H1 (cell line): ENCODE measurements around the gene TMEM54. TPM values are rescaled to one million over a fixed set of nuclear protein-coding genes. Genes with fewer than 3 reads are reported as not detected.

Experiments
- CTCF ChIA-PET: fragments of 300-600 bp; sonication (Branson Sonifier 250); formaldehyde crosslinking; loops from one replicate; lab custom pipeline; 2021; ENCODE audit not compliant: partially characterized antibody; lab: Charles Lee
- POLR2A ChIA-PET: fragments of 300-600 bp; sonication (Branson Sonifier 250); formaldehyde crosslinking; loops from one replicate; lab custom pipeline; 2021; ENCODE audit warnings: inconsistent platforms; ENCODE audit not compliant: partially characterized antibody; lab: Charles Lee
- DNase-seq, 2 experiments: peaks; one replicate each; pipeline versions ENCODE4 v3.0.0 to v3.0.0-alpha.2; 2010 to 2022; ENCODE audit warnings: low spot score in 2 of 2, low read depth in 1 of 2, mixed read lengths in 1 of 2
- FAIRE-seq: peaks from 2 replicates; lab custom pipeline; 2011; peaks lifted over from hg19 to GRCh38; lab: Jason Lieb, UNC
- H2AFZ ChIP-seq: 2 replicates; pipeline ENCODE4 v1.8.1; 2012; ENCODE audit warnings: low read length, inconsistent platforms
- H2AK5ac ChIP-seq: 2 replicates; pipeline ENCODE4 v1.6.1; 2013; ENCODE audit warnings: low read depth, low read length
- H2BK120ac ChIP-seq: replicated peaks from 2 replicates; pipeline ENCODE3; 2013; ENCODE audit warnings: low read depth, low read length, inconsistent platforms
- H2BK12ac ChIP-seq: 2 replicates; pipeline ENCODE4 v1.6.1; 2013; ENCODE audit warnings: low read depth, low read length
- H2BK15ac ChIP-seq: 2 replicates; pipeline ENCODE4 v1.6.1; 2013; ENCODE audit warnings: low read length
- H2BK20ac ChIP-seq: 2 replicates; pipeline ENCODE4 v1.6.1; 2013; ENCODE audit warnings: low read length
- H2BK5ac ChIP-seq: 2 replicates; pipeline ENCODE4 v1.6.1; 2013; ENCODE audit warnings: low read depth, low read length
- H3K14ac ChIP-seq: 2 replicates; pipeline ENCODE4 v1.6.1; 2013; ENCODE audit warnings: inconsistent platforms; ENCODE audit not compliant: insufficient read length
- H3K18ac ChIP-seq: 2 replicates; pipeline ENCODE4 v1.6.1; 2013; ENCODE audit warnings: low read length; ENCODE audit errors: extremely low read depth
- H3K23ac ChIP-seq: 2 replicates; pipeline ENCODE4 v1.6.1; 2013; ENCODE audit warnings: inconsistent platforms; ENCODE audit not compliant: insufficient read length
- H3K23me2 ChIP-seq: 2 replicates; pipeline ENCODE4 v1.6.1; 2013; ENCODE audit warnings: low read depth, low read length
- H3K27ac ChIP-seq: 2 replicates; pipeline ENCODE4 v1.6.1; 2011; ENCODE audit warnings: low read depth, low read length, inconsistent platforms
- H3K27me3 ChIP-seq, 4 experiments: replicated peaks in 1 of 4; 1 replicate in 1 of 4; 2 replicates in 3 of 4; pipeline versions ENCODE4 v1.6.1 to v1.8.1; 2011 to 2013; ENCODE audit warnings: low read length in 3 of 4, mild to moderate bottlenecking in 3 of 4, inconsistent platforms in 2 of 4, mixed read lengths in 2 of 4, moderate library complexity in 1 of 4; ENCODE audit not compliant: control insufficient read depth in 3 of 4, insufficient read depth in 3 of 4; ENCODE audit errors: extremely low read depth in 1 of 4
- H3K36me3 ChIP-seq, 4 experiments: 2 replicates each; pipeline versions ENCODE4 v1.6.1 to v1.8.1; 2011 to 2013; ENCODE audit warnings: mild to moderate bottlenecking in 4 of 4, low read length in 3 of 4, moderate library complexity in 2 of 4, control low read depth in 1 of 4, inconsistent platforms in 1 of 4; ENCODE audit not compliant: insufficient read depth in 4 of 4, control insufficient read depth in 2 of 4
- H3K4ac ChIP-seq: replicated peaks from 2 replicates; pipeline ENCODE3; 2013; ENCODE audit warnings: low read length, low read depth, mixed read lengths, inconsistent platforms; ENCODE audit not compliant: insufficient read length
- H3K4me1 ChIP-seq, 4 experiments: replicated peaks in 1 of 4; 1 replicate in 1 of 4; 2 replicates in 3 of 4; pipeline versions ENCODE4 v1.6.1 to v1.8.1; 2011 to 2013; ENCODE audit warnings: low read length in 3 of 4, inconsistent platforms in 2 of 4, mixed read lengths in 1 of 4; ENCODE audit not compliant: insufficient read depth in 4 of 4, control insufficient read depth in 3 of 4
- H3K4me2 ChIP-seq, 2 experiments: 2 replicates each; pipeline versions ENCODE4 v1.6.1 to v1.8.1; 2011 to 2013; ENCODE audit warnings: low read depth in 2 of 2, low read length in 2 of 2, control low read depth in 1 of 2, inconsistent platforms in 1 of 2, mild to moderate bottlenecking in 1 of 2; ENCODE audit not compliant: insufficient read depth in 1 of 2
- H3K4me3 ChIP-seq, 4 experiments: fragments of 200-600, 300-600 bp in 1 of 4; sonication (generic), shearing (Covaris generic), sonication (Bioruptor Twin) in 1 of 4; 2 replicates each; pipeline versions ENCODE4 v1.5.1 to v1.8.1; 2011 to 2016; ENCODE audit warnings: low read length in 4 of 4, low read depth in 3 of 4, control low read depth in 2 of 4, inconsistent platforms in 2 of 4, mild to moderate bottlenecking in 2 of 4, mixed read lengths in 1 of 4, moderate library complexity in 1 of 4; ENCODE audit not compliant: insufficient read depth in 2 of 4; ENCODE audit errors: extremely low read depth in 1 of 4
- H3K56ac ChIP-seq: replicated peaks from 2 replicates; pipeline ENCODE3; 2013; ENCODE audit warnings: low read depth, mild to moderate bottlenecking, mixed read lengths, low read length, inconsistent platforms; ENCODE audit not compliant: insufficient read length
- H3K79me1 ChIP-seq: 2 replicates; pipeline ENCODE4 v1.6.1; 2013; ENCODE audit warnings: low read depth, low read length, control low read depth
- H3K79me2 ChIP-seq, 2 experiments: 2 replicates each; pipeline versions ENCODE4 v1.6.1 to v1.8.1; 2012 to 2013; ENCODE audit warnings: low read length in 2 of 2, mild to moderate bottlenecking in 2 of 2, inconsistent platforms in 1 of 2; ENCODE audit not compliant: insufficient read depth in 2 of 2, control insufficient read depth in 1 of 2
- H3K9ac ChIP-seq, 4 experiments: replicated peaks in 1 of 4; 1 replicate in 1 of 4; 2 replicates in 3 of 4; pipeline versions ENCODE4 v1.6.1 to v1.8.1; 2011 to 2013; ENCODE audit warnings: low read depth in 3 of 4, low read length in 3 of 4, control low read depth in 2 of 4, mild to moderate bottlenecking in 2 of 4, moderate library complexity in 2 of 4, inconsistent platforms in 1 of 4; ENCODE audit errors: extremely low read depth in 1 of 4
- H3K9me3 ChIP-seq, 2 experiments: 2 replicates each; pipeline versions ENCODE4 v1.6.1 to v1.8.1; 2012 to 2013; ENCODE audit warnings: mild to moderate bottlenecking in 2 of 2, moderate library complexity in 2 of 2, control low read depth in 1 of 2, inconsistent platforms in 1 of 2, low read depth in 1 of 2, low read length in 1 of 2, mixed read lengths in 1 of 2; ENCODE audit not compliant: insufficient read depth in 2 of 2
- H4K20me1 ChIP-seq, 2 experiments: replicated peaks in 1 of 2; 2 replicates each; pipeline versions ENCODE3 to v1.8.1; 2011 to 2013; ENCODE audit warnings: inconsistent platforms in 2 of 2, low read length in 2 of 2, mild to moderate bottlenecking in 1 of 2; ENCODE audit not compliant: insufficient read depth in 2 of 2, control insufficient read depth in 1 of 2
- H4K5ac ChIP-seq: 2 replicates; pipeline ENCODE4 v1.6.1; 2013; ENCODE audit warnings: low read length, low read depth, mixed read lengths, inconsistent platforms; ENCODE audit not compliant: insufficient read length
- H4K8ac ChIP-seq: 2 replicates; pipeline ENCODE4 v1.8.0; 2013; ENCODE audit warnings: mild to moderate bottlenecking, moderate library complexity, low read length, inconsistent platforms; ENCODE audit not compliant: insufficient read depth; ENCODE audit errors: extremely low read depth
- H4K91ac ChIP-seq: replicated peaks from 2 replicates; pipeline ENCODE3; 2013; ENCODE audit warnings: low read length, mixed read lengths, inconsistent platforms; ENCODE audit not compliant: insufficient read length
- BACH1 ChIP-seq: IDR thresholded peaks from 2 replicates; pipeline ENCODE4 v1.6.1; 2012; ENCODE audit warnings: low read length, improper control_type of control experiment
- CBX5 ChIP-seq: fragments of 300-800, 300-1000 bp; sonication (generic); IDR thresholded peaks from 2 replicates; pipeline ENCODE4 v1.7.1; 2016; ENCODE audit warnings: antibody characterized with exemption, low read length, low read depth
- CREB1 ChIP-seq: IDR thresholded peaks from 2 replicates; pipeline ENCODE4 v1.6.1; 2012; ENCODE audit warnings: inconsistent platforms
- EGR1 ChIP-seq: IDR thresholded peaks from 2 replicates; pipeline ENCODE4 v1.6.1; 2011; ENCODE audit warnings: low read depth, low read length, borderline replicate concordance
- FOSL1 ChIP-seq: IDR thresholded peaks from 2 replicates; pipeline ENCODE4 v1.6.1; 2011; ENCODE audit warnings: mild to moderate bottlenecking, low read depth, low read length, moderate library complexity; ENCODE audit not compliant: insufficient read depth
- GTF2F1 ChIP-seq: IDR thresholded peaks from 2 replicates; pipeline ENCODE4 v1.6.1; 2012; ENCODE audit warnings: low read depth, low read length, improper control_type of control experiment, borderline replicate concordance
- JUN ChIP-seq: IDR thresholded peaks from 2 replicates; pipeline ENCODE4 v1.6.1; 2011; ENCODE audit warnings: low read depth, mild to moderate bottlenecking, improper control_type of control experiment, low read length
- NRF1 ChIP-seq: IDR thresholded peaks from 2 replicates; pipeline ENCODE4 v1.6.1; 2011; ENCODE audit warnings: mild to moderate bottlenecking, low read depth, low read length, improper control_type of control experiment
- SAP30 ChIP-seq: fragments of 300-600 bp; sonication (generic); IDR thresholded peaks from 2 replicates; pipeline ENCODE4 v1.7.1; 2012; ENCODE audit warnings: low read length, moderate library complexity, mild to moderate bottlenecking, inconsistent platforms; ENCODE audit not compliant: insufficient read depth, insufficient replicate concordance
- TCF12 ChIP-seq: IDR thresholded peaks from 2 replicates; pipeline ENCODE4 v1.6.1; 2011; ENCODE audit warnings: low read depth, mild to moderate bottlenecking, low read length
- USF2 ChIP-seq: IDR thresholded peaks from 2 replicates; pipeline ENCODE4 v1.6.1; 2011; ENCODE audit warnings: low read length, improper control_type of control experiment
- YY1 ChIP-seq: IDR thresholded peaks from 2 replicates; pipeline ENCODE4 v1.6.1; 2011; ENCODE audit warnings: low read depth, mild to moderate bottlenecking, low read length
- ZNF274 ChIP-seq: IDR thresholded peaks from 2 replicates; pipeline ENCODE4 v1.7.0; 2012; ENCODE audit warnings: low read length, borderline replicate concordance; ENCODE audit errors: extremely low read depth
- polyA plus RNA-seq, 7 experiments: library from polyadenylated mRNA; depleted of rRNA in 3 of 7; stranded (reverse) in 5 of 7; unstranded in 2 of 7; fragments of >200 nt in 5 of 7; fragments of 200-250 nt in 2 of 7; gene quantifications; 1 replicate in 5 of 7; 2 replicates in 1 of 7; 4 replicates in 1 of 7; pipeline versions ENCODE4 v1.2.1 to v1.2.3, GENCODE V29; 2011 to 2013; ENCODE audit warnings: missing spikeins in 2 of 7, mixed read lengths in 2 of 7
- total RNA-seq: library from RNA; stranded (reverse); fragmentation: NEBNext Ultra II Directional; extraction: Animal tissue kit (Norgen Biotek cat#: 25700); gene quantifications from 2 replicates; pipeline ENCODE4 v1.2.1, GENCODE V29; 2021
- TF ChIP-seq, protein P1 (sequence below): IDR thresholded peaks from 2 replicates; pipeline ENCODE4 v1.6.1; 2011; ENCODE audit warnings: low read depth, mild to moderate bottlenecking, low read length; ENCODE audit not compliant: insufficient read depth

The TMEM54 gene
- total and polyA plus RNA-seq, 2 of the 8 experiments (the other 6 are each of a cell fraction or from before 2014, with no cell fraction given) = 9.5 to 58.7 TPM

DNA sequence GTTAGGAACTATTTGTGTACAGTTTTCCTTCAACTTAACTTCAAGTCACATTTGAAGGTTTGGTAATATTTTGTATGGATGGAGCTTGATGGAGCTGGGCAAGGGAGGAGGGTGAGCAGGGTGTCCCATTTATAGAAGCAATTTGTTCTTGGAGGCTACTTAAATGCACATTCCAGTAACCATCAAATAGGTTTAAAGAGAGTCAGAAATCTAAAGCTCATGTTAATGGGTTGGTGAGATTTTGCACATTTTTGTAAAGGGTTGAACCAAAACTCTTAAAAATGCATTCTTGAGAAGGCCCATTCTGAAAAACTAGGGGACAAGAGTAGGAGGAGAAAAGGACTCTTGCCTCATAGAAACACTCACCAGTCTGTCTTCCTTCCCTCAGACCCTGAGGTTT is 40.6 kb downstream of the TMEM54 start:
- H4K91ac ChIP-seq = no peak overlapping the region
- H2BK120ac ChIP-seq = no peak overlapping the region
- H3K4me2 ChIP-seq = no peak overlapping the region
- H3K18ac ChIP-seq = no peak overlapping the region
- no peak overlapping the region for H4K8ac ChIP-seq
- ChIA-PET CTCF (interaction anchor here (1.1 to 1.9 kb wide), 4 partner anchors 8 to 63 kb away, joined by 3 to 6 read pairs (median 3); no protein-coding TSS in a partner anchor), POLR2A (interaction anchor here (0.8 to 1.1 kb wide), 3 partner anchors 12 to 25 kb away, joined by 3 to 4 read pairs (median 3); no protein-coding TSS in a partner anchor)
- no peak overlapping the region for H2AK5ac ChIP-seq
- no peaks in the 10 kb centered on the region for H3K27me3 ChIP-seq
- H3K4me1 ChIP-seq = no peaks in the 10 kb centered on the region
- no peak overlapping the region for H3K9ac ChIP-seq
- H3K79me1 ChIP-seq = no peaks in the 10 kb centered on the region
- no peak overlapping the region for H3K27ac ChIP-seq
- H2BK5ac ChIP-seq = no peak overlapping the region
- H2BK20ac ChIP-seq = no peak overlapping the region
- H3K4me3 ChIP-seq = no peak overlapping the region
- H3K4ac ChIP-seq = no peak overlapping the region
- no peak overlapping the region for H4K5ac ChIP-seq
- H3K36me3 ChIP-seq = peaks cover 6 to 33% (median 10%) of the 10 kb centered on the region in 4 experiments; a peak in 6 of 8 replicates
- H3K14ac ChIP-seq = no peak overlapping the region
- H2BK12ac ChIP-seq = no peak overlapping the region
- no peaks in the 10 kb centered on the region for H3K9me3 ChIP-seq
- DNase-seq (peak in 1 of 2 experiments; percentile 13), FAIRE-seq (no peak)
- no peaks in the 10 kb centered on the region for H3K79me2 ChIP-seq
- H2AFZ ChIP-seq = no peak overlapping the region
- H3K56ac ChIP-seq = no peak overlapping the region
- no peak overlapping the region for H3K23ac ChIP-seq
- H4K20me1 ChIP-seq = peaks cover 0 to 2% of the 10 kb centered on the region in 2 experiments
- no peak overlapping the region for H2BK15ac ChIP-seq
- H3K23me2 ChIP-seq = no peaks in the 10 kb centered on the region
- TF ChIP-seq JUN = no peak
- TF ChIP-seq YY1 = no peak
- TF ChIP-seq, protein P1, sequence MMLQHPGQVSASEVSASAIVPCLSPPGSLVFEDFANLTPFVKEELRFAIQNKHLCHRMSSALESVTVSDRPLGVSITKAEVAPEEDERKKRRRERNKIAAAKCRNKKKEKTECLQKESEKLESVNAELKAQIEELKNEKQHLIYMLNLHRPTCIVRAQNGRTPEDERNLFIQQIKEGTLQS = no peak
- no peak for TF ChIP-seq EGR1
- TF ChIP-seq FOSL1 = no peak
- TF ChIP-seq USF2 = no peak
- TF ChIP-seq SAP30 = no peak
- no peak for TF ChIP-seq CBX5
- no peak for TF ChIP-seq CREB1
- no peak for TF ChIP-seq BACH1
- TF ChIP-seq NRF1 = no peak
- no peak for TF ChIP-seq GTF2F1
- TF ChIP-seq ZNF274 = no peak
- no peak for TF ChIP-seq TCF12
